HG02840 (cell line): ENCODE results near the gene TMEM139.
"Not testable (repeated sequence)": the region's sequence is repeated elsewhere in the genome, so short reads cannot be mapped to it uniquely, and the experiment has no call there.

Source experiments
- ATAC-seq: cut with Tn5 transposase; IDR thresholded peaks from one replicate; pipeline ENCODE4 v1.9.1; 2021; ENCODE audit warnings: mild to moderate bottlenecking, moderate library complexity, moderate number of reproducible peaks; ENCODE audit not compliant: unreplicated experiment, low FRiP score

TMEM139 gene

GRCh38 chr7:143287935-143288826, 3.4 kb downstream of the TMEM139 start, which contains the start of gene CASP2:
Gene CASP2, plus strand, starts transcription at chr7:143288351. Its CDS starts 105 bp downstream, at chr7:143288456.
- ATAC-seq: peak; percentile 87

GRCh38 chr7:143288836-143289235, 4.1 kb downstream of the TMEM139 start:
- no peak for ATAC-seq

- no peak for ATAC-seq
These were observed 4.7 kb downstream of the TMEM139 start for GRCh38 chr7:143289421-143289820.

GRCh38 chr7:143289888-143290287, 5.1 kb downstream of the TMEM139 start:
- ATAC-seq: not testable (repeated sequence)

- no peak for ATAC-seq
These were observed 5.5 kb downstream of the TMEM139 start for GRCh38 chr7:143290293-143290692.

- ATAC-seq: no peak
These were observed 8.1 kb downstream of the TMEM139 start for GRCh38 chr7:143292876-143293275.

GRCh38 chr7:143295870-143296269, 11.1 kb downstream of the TMEM139 start:
- no peak for ATAC-seq

GRCh38 chr7:143296686-143297085, 11.9 kb downstream of the TMEM139 start:
- ATAC-seq: no peak

- ATAC-seq: no peak
These were observed 14.6 kb downstream of the TMEM139 start for GRCh38 chr7:143299346-143299745.

GRCh38 chr7:143299840-143300239, 15.1 kb downstream of the TMEM139 start:
- ATAC-seq: no peak

- no peak for ATAC-seq
These were observed 16.5 kb downstream of the TMEM139 start for GRCh38 chr7:143300959-143301935.

- no peak for ATAC-seq
These were observed 19.0 kb downstream of the TMEM139 start for GRCh38 chr7:143303733-143304132.

GRCh38 chr7:143304938-143305337, 20.2 kb downstream of the TMEM139 start:
- ATAC-seq: no peak

GRCh38 chr7:143305423-143306070, 20.8 kb downstream of the TMEM139 start:
- no peak for ATAC-seq

GRCh38 chr7:143308632-143309031, 23.9 kb downstream of the TMEM139 start:
- no peak for ATAC-seq

GRCh38 chr7:143314127-143314526, 29.4 kb downstream of the TMEM139 start:
- no peak for ATAC-seq

GRCh38 chr7:143315776-143316175, 31.0 kb downstream of the TMEM139 start, which contains the start of gene CLCN1:
Gene CLCN1, plus strand, starts transcription at chr7:143316111. Its CDS starts 102 bp downstream, at chr7:143316213.
- no peak for ATAC-seq

- ATAC-seq: no peak
These were observed 31.7 kb downstream of the TMEM139 start for GRCh38 chr7:143316492-143316891.

- ATAC-seq: no peak
These were observed 33.9 kb downstream of the TMEM139 start for GRCh38 chr7:143318661-143319060.

GRCh38 chr7:143320620-143321019, 35.9 kb downstream of the TMEM139 start:
- ATAC-seq: no peak
